Stimulated activated CD8-positive, alpha-beta memory T cell treated with anti-CD3 and anti-CD28 coated beads, Interleukin-4, amount 100 ng/mL, for 4 hours (primary cell): ENCODE measurements around the gene KRT2.

Source experiments
- DNase-seq, 2 donors: peaks; one replicate each; pipeline ENCODE4 v3.0.0-alpha.2; 2020; ENCODE audit warnings: low read depth in 2 of 2, low spot score in 1 of 2

KRT2 gene

DNA sequence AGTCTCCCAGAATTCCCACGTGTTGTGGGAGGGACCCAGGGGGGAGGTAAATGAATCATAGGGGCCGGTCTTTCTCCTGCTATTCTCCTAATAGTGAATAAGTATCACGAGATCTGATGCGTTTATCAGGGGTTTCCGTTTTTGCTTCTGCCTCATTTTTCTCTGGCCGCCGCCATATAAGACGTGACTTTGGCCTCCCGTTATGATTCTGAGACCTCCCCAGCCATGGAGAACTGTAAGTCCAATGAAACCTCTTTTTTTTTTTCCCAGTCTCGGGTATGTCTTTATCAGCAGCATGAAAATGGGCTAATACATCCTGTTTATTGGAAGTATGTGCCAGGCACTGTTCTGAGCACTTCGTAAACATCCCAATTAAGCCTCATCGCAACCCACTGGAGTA is 51.5 kb downstream of the KRT2 start:
- DNase-seq, result no peak

DNA sequence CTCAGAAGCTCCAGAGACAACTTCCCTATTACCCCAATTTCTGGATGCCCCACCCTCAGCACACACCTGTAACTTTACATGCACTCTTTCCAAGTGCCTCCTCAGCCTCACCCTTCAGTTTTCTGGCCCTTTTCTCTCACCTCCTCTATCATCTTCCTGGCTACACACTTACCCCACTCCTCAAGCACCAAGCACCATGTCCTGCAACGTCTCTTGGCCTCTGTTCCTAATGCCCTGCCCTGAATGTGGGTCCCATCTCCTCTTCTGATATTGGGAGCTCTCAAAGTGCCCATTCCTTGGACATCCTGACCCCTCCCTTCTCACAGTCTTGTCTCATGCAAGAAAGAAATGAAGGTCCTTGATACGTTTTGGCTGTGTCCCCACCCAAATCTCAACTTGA is 51.9 kb downstream of the KRT2 start:
- DNase-seq, result no peak

DNA sequence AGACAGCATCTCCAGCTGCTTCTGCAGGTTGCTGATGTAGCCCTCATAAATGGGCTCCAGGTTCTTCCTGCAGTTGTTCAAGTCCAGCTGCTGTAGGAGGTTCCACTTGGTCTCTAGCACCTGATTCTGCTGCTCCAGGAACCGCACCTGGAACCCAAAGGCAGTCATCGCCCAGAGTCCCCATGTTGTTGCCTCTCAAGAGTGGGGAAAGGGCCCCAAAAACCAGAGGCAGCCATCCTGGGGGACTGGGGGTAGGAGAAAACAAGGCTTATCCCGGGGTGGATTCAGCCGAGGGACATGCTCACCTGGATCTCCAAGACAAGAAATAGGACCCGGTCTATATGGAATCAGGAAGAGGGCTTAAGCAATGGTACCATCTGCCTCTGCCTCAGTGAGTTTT is 53.0 kb downstream of the KRT2 start:
- DNase-seq, result no peak
